Panc1 (cell line): Measurements from ENCODE around the gene PROK2.

ENCODE experiments used
- POLR2AphosphoS5 ChIP-seq: IDR thresholded peaks from 2 replicates; pipeline ENCODE4 v1.6.1; 2012; ENCODE audit warnings: mild to moderate bottlenecking, low read depth, low read length, moderate library complexity
- SIN3A ChIP-seq: IDR thresholded peaks from 2 replicates; pipeline ENCODE4 v1.6.1; 2012; ENCODE audit warnings: low read depth, mild to moderate bottlenecking, low read length, moderate library complexity, borderline replicate concordance; ENCODE audit not compliant: insufficient read depth
- TCF7L2 ChIP-seq: IDR thresholded peaks from 2 replicates; pipeline ENCODE4 v1.6.1; 2011; ENCODE audit warnings: mild to moderate bottlenecking, low read depth, low read length, inconsistent platforms
- TF ChIP-seq, protein P1 (sequence below): fragments of 450-650 bp; IDR thresholded peaks from 2 replicates; pipeline ENCODE4 v1.5.1; 2017; ENCODE audit warnings: mild to moderate bottlenecking
- TF ChIP-seq, protein P2 (sequence below), 2 experiments: IDR thresholded peaks; 2 replicates each; pipeline ENCODE4 v1.6.1; 2011 to 2012; ENCODE audit warnings: low read depth in 2 of 2, control low read depth in 1 of 2, low read length in 1 of 2, mild to moderate bottlenecking in 1 of 2, moderate library complexity in 1 of 2; ENCODE audit not compliant: insufficient read depth in 1 of 2

DNA sequence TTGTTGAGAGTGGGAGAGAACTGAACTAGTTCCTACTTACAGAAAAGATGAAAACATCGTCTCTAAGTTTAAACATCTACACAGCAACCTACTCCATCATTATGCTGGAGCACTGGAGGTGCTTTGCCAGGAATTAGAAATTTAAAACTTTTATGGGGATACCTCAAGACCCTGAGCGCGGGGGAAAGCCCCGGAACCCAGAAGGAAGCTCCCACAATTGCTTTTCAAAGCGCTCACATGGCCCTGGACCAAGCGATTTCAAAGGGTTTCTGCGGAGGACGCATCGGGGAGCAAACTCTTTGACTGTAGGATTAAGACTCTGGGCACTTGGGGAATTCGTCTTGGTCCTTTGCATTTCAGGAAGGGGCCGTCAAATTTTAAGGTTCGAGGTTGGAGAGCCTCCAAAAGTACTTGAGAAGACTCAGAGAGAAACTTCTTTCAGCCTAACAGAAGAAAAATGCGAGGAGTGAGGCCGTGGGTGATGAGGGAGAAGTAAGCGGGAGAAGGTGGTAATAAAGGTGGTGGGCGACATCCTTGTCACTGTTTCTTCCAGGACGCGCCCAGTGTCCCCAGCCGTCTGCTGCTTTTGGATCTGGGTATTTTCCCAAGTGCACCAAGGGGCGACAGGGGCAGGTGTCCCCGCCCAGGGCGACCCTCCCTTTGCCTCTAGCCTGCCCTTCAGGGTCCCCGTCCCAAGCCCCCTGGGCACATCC, 591 bp downstream of the PROK2 start:
- TF ChIP-seq POLR2AphosphoS5 (no peak), SIN3A (no peak), TCF7L2 (no peak)
- TF ChIP-seq, protein P1, sequence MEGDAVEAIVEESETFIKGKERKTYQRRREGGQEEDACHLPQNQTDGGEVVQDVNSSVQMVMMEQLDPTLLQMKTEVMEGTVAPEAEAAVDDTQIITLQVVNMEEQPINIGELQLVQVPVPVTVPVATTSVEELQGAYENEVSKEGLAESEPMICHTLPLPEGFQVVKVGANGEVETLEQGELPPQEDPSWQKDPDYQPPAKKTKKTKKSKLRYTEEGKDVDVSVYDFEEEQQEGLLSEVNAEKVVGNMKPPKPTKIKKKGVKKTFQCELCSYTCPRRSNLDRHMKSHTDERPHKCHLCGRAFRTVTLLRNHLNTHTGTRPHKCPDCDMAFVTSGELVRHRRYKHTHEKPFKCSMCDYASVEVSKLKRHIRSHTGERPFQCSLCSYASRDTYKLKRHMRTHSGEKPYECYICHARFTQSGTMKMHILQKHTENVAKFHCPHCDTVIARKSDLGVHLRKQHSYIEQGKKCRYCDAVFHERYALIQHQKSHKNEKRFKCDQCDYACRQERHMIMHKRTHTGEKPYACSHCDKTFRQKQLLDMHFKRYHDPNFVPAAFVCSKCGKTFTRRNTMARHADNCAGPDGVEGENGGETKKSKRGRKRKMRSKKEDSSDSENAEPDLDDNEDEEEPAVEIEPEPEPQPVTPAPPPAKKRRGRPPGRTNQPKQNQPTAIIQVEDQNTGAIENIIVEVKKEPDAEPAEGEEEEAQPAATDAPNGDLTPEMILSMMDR = no peak
- TF ChIP-seq, protein P2, sequence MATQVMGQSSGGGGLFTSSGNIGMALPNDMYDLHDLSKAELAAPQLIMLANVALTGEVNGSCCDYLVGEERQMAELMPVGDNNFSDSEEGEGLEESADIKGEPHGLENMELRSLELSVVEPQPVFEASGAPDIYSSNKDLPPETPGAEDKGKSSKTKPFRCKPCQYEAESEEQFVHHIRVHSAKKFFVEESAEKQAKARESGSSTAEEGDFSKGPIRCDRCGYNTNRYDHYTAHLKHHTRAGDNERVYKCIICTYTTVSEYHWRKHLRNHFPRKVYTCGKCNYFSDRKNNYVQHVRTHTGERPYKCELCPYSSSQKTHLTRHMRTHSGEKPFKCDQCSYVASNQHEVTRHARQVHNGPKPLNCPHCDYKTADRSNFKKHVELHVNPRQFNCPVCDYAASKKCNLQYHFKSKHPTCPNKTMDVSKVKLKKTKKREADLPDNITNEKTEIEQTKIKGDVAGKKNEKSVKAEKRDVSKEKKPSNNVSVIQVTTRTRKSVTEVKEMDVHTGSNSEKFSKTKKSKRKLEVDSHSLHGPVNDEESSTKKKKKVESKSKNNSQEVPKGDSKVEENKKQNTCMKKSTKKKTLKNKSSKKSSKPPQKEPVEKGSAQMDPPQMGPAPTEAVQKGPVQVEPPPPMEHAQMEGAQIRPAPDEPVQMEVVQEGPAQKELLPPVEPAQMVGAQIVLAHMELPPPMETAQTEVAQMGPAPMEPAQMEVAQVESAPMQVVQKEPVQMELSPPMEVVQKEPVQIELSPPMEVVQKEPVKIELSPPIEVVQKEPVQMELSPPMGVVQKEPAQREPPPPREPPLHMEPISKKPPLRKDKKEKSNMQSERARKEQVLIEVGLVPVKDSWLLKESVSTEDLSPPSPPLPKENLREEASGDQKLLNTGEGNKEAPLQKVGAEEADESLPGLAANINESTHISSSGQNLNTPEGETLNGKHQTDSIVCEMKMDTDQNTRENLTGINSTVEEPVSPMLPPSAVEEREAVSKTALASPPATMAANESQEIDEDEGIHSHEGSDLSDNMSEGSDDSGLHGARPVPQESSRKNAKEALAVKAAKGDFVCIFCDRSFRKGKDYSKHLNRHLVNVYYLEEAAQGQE (IDR thresholded peaks at IDR 0.05; ENCODE audit: insufficient read depth in 1 of 2, low read depth in 2 of 2, low read length in 1 of 2) = no peak
